Chondrocyte (in vitro differentiated cells): ENCODE results near the gene GALR3. TPM values are rescaled to one million over a fixed set of nuclear protein-coding genes. Genes with fewer than 3 reads are reported as not detected.

Experiments
- DNase-seq: peaks from one replicate; pipeline ENCODE4 v3.0.0; 2021; ENCODE audit warnings: mixed read lengths, low spot score
- H3K27ac Mint-ChIP-seq: one replicate; pipeline ENCODE4 v1.8.0; 2021; ENCODE audit warnings: mild to moderate bottlenecking, moderate library complexity, mixed read lengths; ENCODE audit not compliant: unreplicated experiment
- H3K27me3 Mint-ChIP-seq: 2 replicates; pipeline ENCODE4 v1.8.0; 2021; ENCODE audit warnings: low read depth, mixed read lengths
- H3K36me3 Mint-ChIP-seq: 2 replicates; pipeline ENCODE4 v1.8.0; 2021; ENCODE audit warnings: low read depth, mixed read lengths
- H3K4me1 Mint-ChIP-seq: 2 replicates; pipeline ENCODE4 v1.8.0; 2021; ENCODE audit warnings: low read depth, mild to moderate bottlenecking, mixed read lengths
- H3K4me3 Mint-ChIP-seq: one replicate; pipeline ENCODE4 v1.8.0; 2021; ENCODE audit warnings: mild to moderate bottlenecking, moderate library complexity, mixed read lengths; ENCODE audit not compliant: unreplicated experiment
- H3K9me3 Mint-ChIP-seq: 2 replicates; pipeline ENCODE4 v1.8.0; 2021; ENCODE audit warnings: low read depth, mixed read lengths
- total RNA-seq: library from RNA; stranded (reverse); gene quantifications from 3 replicates; pipeline ENCODE4 v1.2.1, GENCODE V29; 2021
- TF ChIP-seq, protein P1 (sequence below): fragments of 200-600 bp; sonication (generic); IDR thresholded peaks from 2 replicates; pipeline ENCODE4 v1.5.0; 2021; ENCODE audit warnings: antibody characterized with exemption, mild to moderate bottlenecking, moderate library complexity

GALR3 gene
- total RNA-seq, 1 donor from 2014 or later = 0.37 TPM

DNA sequence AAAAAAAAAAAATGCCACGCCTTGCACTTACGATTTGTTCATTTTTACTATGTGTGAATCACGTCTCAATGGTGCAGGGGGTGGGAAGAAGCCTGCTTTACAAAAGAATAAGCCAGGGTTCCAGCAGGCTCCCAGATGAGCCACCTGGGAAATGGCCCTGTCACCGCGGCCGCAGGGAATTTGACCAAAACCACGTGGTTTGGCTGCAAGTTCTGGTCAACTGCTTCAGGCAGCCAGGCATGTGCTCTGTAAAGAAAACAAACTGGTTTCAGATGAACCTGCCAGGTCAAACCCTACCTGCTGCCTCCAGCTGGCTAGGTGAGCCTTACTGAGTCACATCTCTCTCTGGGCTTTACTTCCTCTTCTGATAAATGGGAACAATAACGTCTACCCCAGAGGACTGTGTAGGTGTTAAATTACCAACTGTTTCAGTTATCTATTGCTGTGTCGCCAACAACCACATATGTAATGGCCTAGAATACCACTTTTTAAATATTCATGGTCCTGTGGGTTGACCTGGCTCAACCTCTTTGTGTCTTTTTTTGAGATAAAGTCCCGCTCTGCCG lies 46.0 kb upstream of the GALR3 start:
- H3K27me3 Mint-ChIP-seq = no peaks in the 10 kb centered on the region
- no peak overlapping the region for H3K27ac Mint-ChIP-seq
- peaks cover 7% of the 10 kb centered on the region for H3K36me3 Mint-ChIP-seq
- H3K9me3 Mint-ChIP-seq = no peaks in the 10 kb centered on the region
- TF ChIP-seq, protein P1, sequence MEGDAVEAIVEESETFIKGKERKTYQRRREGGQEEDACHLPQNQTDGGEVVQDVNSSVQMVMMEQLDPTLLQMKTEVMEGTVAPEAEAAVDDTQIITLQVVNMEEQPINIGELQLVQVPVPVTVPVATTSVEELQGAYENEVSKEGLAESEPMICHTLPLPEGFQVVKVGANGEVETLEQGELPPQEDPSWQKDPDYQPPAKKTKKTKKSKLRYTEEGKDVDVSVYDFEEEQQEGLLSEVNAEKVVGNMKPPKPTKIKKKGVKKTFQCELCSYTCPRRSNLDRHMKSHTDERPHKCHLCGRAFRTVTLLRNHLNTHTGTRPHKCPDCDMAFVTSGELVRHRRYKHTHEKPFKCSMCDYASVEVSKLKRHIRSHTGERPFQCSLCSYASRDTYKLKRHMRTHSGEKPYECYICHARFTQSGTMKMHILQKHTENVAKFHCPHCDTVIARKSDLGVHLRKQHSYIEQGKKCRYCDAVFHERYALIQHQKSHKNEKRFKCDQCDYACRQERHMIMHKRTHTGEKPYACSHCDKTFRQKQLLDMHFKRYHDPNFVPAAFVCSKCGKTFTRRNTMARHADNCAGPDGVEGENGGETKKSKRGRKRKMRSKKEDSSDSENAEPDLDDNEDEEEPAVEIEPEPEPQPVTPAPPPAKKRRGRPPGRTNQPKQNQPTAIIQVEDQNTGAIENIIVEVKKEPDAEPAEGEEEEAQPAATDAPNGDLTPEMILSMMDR = no peak
- no peak overlapping the region for H3K4me3 Mint-ChIP-seq
- no peak for DNase-seq
- peaks cover 15% of the 10 kb centered on the region for H3K4me1 Mint-ChIP-seq

DNA sequence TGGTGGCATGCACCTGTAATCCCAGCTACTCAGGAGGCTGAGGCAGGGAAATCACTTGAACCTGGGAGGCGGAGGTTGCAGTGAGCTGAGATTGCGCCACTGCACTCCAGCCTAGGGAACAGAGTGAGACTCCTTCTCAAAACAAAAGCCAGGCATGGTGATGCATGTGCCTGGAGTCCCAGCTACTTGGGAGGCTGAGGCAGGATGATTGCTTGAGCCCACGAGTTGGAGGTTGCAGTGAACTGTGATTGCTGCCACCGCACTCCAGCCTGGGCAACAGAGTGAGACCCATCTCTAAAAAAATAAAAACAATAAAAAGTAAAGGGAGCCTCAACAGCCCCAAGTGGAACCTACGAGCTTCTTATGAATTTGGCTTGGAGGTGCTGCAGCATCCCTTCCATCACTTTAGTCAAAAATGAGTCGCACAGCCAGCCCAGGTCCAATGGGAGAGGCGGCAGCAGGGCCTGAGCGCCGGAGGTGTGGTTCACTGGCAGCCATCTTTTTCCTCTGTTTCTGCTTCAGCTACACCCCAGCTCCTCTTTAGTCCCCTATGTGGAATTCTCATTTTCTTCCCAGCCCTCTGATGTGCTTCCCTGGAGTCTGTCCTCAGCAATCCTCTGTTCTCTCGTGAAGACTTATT lies 44.7 kb upstream of the GALR3 start:
- no peaks in the 10 kb centered on the region for H3K27me3 Mint-ChIP-seq
- no peak overlapping the region for H3K4me3 Mint-ChIP-seq
- H3K36me3 Mint-ChIP-seq = no peaks in the 10 kb centered on the region
- DNase-seq = no peak
- H3K4me1 Mint-ChIP-seq = peaks cover 18% of the 10 kb centered on the region
- TF ChIP-seq, protein P1 = no peak
- no peaks in the 10 kb centered on the region for H3K9me3 Mint-ChIP-seq
- H3K27ac Mint-ChIP-seq = no peak overlapping the region

DNA sequence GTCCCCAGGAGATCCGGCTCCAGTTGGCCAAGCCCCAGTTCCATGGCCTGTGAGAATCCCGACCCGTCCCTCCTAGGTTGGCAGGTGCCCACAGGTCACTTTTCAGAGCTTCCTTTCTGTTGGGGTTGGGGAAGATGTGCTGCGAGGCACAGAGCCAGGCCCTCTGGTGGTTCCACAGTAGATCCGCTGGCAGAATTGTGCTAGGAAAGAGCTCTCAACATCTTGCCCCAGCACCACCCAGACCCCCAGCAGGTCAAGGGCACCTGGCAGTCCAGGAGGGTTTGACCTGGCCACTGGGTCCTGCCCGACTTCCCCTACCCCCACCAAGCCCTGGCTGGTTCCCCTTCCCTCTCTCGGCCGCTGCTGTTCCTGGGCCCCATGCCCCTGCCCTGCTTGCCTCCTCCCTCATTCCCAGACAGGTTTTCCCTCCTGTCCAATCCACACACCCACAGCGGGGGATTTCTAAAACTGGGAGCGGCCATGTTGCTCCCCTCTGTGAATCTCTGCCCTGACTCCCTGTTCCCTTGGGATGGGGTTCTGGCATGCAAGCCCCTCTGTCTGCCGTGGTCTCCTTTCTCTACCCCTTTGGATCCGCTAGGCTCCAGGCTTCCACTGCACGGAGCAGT lies 41.6 kb upstream of the GALR3 start:
- TF ChIP-seq, protein P1 = peak; percentile 54
- no peaks in the 10 kb centered on the region for H3K36me3 Mint-ChIP-seq
- peaks cover 11% of the 10 kb centered on the region for H3K4me1 Mint-ChIP-seq
- no peaks in the 10 kb centered on the region for H3K27me3 Mint-ChIP-seq
- H3K4me3 Mint-ChIP-seq = no peak overlapping the region
- no peak overlapping the region for H3K27ac Mint-ChIP-seq
- no peak for DNase-seq
- no peaks in the 10 kb centered on the region for H3K9me3 Mint-ChIP-seq

DNA sequence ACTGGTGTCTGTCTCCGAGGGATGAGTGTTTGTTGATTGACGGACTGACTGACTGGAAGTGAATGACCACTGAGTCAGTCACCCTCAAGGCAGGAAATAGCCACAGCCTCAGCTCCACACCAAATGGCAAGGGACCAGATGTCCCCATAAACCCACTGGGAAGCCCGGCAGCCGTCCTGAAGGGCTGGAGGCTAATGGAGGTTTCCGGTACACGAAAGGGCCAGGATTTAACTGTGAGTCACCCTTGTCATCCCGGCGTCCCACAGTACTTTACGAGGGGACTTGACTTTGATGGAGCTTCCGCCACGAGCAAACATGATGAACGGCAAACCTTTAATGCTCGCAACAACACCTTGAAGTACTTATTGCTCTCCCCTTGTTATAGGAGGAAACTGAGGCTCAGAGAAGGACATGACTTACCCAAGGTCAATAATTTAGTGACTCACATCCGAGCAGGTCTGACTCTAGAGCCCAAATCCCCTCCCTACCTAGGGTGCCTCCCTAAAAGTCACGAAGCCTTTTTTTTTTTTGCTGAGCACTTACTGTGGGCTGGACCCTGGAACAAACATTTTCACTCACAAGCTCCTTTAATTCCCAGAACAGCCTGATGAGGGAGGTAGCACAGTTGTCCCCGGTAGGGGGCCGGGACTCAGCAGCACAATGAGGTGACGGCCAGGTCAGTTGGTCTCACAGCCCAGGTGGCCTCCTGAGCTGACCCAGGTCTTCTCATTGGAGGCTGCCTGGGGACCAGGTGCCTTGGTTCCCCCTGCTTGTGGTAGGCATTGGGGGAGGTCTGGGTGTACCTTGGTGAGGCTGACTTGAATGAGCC lies 40.6 kb upstream of the GALR3 start:
- H3K4me3 Mint-ChIP-seq = no peak overlapping the region
- DNase-seq = no peak

More for the DNA sequence above, 40.6 kb upstream of the GALR3 start:
- H3K9me3 Mint-ChIP-seq = no peaks in the 10 kb centered on the region
- TF ChIP-seq, protein P1 = peak; percentile 26
- H3K27me3 Mint-ChIP-seq = no peaks in the 10 kb centered on the region
- H3K4me1 Mint-ChIP-seq = peaks cover 8% of the 10 kb centered on the region
- H3K36me3 Mint-ChIP-seq = no peaks in the 10 kb centered on the region
- no peak overlapping the region for H3K27ac Mint-ChIP-seq
